ENCODE results near the gene TNRC6A.

GRCh38 chr16:24826096-24826690, 96.7 kb downstream of the TNRC6A start:
- TF ChIP-seq HDAC6 (IDR thresholded peaks at IDR 0.05; ENCODE audit: low read depth, low read length) (no peak), PRPF4 (IDR thresholded peaks at IDR 0.05; ENCODE audit: insufficient read depth, low read depth, low read length, poor library complexity, severe bottlenecking) (no peak), ZNF551 (CRISPR knock-in tag; IDR thresholded peaks at IDR 0.05) (no peak), CTCF (IDR thresholded peaks at IDR 0.05 in 2 of 3, conservative IDR thresholded peaks at IDR 0.05 in 1 of 3; ENCODE audit: insufficient read depth in 2 of 3, low read depth in 1 of 3, low read length in 3 of 3) (no peak), ZNF445 (CRISPR knock-in tag; IDR thresholded peaks at IDR 0.05; ENCODE audit: low read depth) (no peak), CEBPB (tag; IDR thresholded peaks at IDR 0.05) (no peak)
